Common myeloid progenitor, CD34-positive (primary cell): ENCODE results near the gene SPEG.

Experiments used
- CTCF ChIA-PET: fragments of 350-600 bp; sonication (Branson Sonifier 250); formaldehyde crosslinking; loops from one replicate; lab custom pipeline; 2021; ENCODE audit warnings: antibody characterized with exemption; lab: Charles Lee
- POLR2A ChIA-PET: fragments of 350-600 bp; sonication (Branson Sonifier 250); formaldehyde crosslinking; loops from one replicate; lab custom pipeline; 2021; ENCODE audit warnings: antibody characterized with exemption; lab: Charles Lee
- DNase-seq, 3 donors: peaks; one replicate each; pipeline versions ENCODE4 v3.0.0 to v3.0.0-alpha.2; 2013
- H3K27ac ChIP-seq, 2 experiments: 1 replicate in 1 of 2; 2 replicates in 1 of 2; pipeline ENCODE4 v1.7.0; 2013; ENCODE audit warnings: inconsistent platforms in 2 of 2, low read length in 2 of 2, mild to moderate bottlenecking in 2 of 2, low read depth in 1 of 2, moderate library complexity in 1 of 2; ENCODE audit not compliant: severe bottlenecking in 2 of 2, insufficient read depth in 1 of 2, poor library complexity in 1 of 2
- H3K27me3 ChIP-seq, 5 experiments: replicated peaks in 2 of 5; 1 replicate in 3 of 5; 2 replicates in 2 of 5; pipeline versions ENCODE4 v1.6.1 to v1.7.0; 2013; ENCODE audit warnings: low read length in 4 of 5, mild to moderate bottlenecking in 2 of 5, moderate library complexity in 2 of 5, inconsistent platforms in 1 of 5; ENCODE audit not compliant: insufficient read depth in 5 of 5, control insufficient read depth in 4 of 5
- H3K36me3 ChIP-seq, 4 experiments: 1 replicate in 2 of 4; 2 replicates in 2 of 4; pipeline versions ENCODE4 v1.6.1 to v1.7.0; 2013; ENCODE audit warnings: low read length in 3 of 4, control low read depth in 1 of 4, mild to moderate bottlenecking in 1 of 4; ENCODE audit not compliant: control insufficient read depth in 4 of 4, insufficient read depth in 4 of 4
- H3K4me1 ChIP-seq, 4 experiments: 1 replicate in 3 of 4; 2 replicates in 1 of 4; pipeline versions ENCODE4 v1.6.1 to v1.7.1; 2013; ENCODE audit warnings: low read length in 3 of 4, mild to moderate bottlenecking in 3 of 4, control low read depth in 1 of 4, inconsistent platforms in 1 of 4, moderate library complexity in 1 of 4; ENCODE audit not compliant: control insufficient read depth in 4 of 4, insufficient read depth in 4 of 4; ENCODE audit errors: control extremely low read depth in 1 of 4
- H3K4me3 ChIP-seq, 7 experiments: 1 replicate in 4 of 7; 2 replicates in 3 of 7; pipeline versions ENCODE4 v1.5.1 to v1.7.0; 2013; ENCODE audit warnings: mild to moderate bottlenecking in 7 of 7, low read length in 6 of 7, moderate library complexity in 6 of 7, inconsistent platforms in 2 of 7, low read depth in 2 of 7, control low read depth in 1 of 7; ENCODE audit not compliant: insufficient read depth in 4 of 7, control insufficient read depth in 1 of 7; ENCODE audit errors: extremely low read depth in 1 of 7
- H3K9me3 ChIP-seq, 5 experiments: 1 replicate in 4 of 5; 2 replicates in 1 of 5; pipeline versions ENCODE4 v1.6.1 to v1.7.1; 2013; ENCODE audit warnings: low read length in 4 of 5, mild to moderate bottlenecking in 2 of 5, inconsistent platforms in 1 of 5, low read depth in 1 of 5, moderate library complexity in 1 of 5; ENCODE audit not compliant: control insufficient read depth in 4 of 5, insufficient read depth in 2 of 5; ENCODE audit errors: control extremely low read depth in 1 of 5
- WGBS: methylation state at CpG from one replicate; pipeline ENCODE4 v1.1.5; 2013; ENCODE audit not compliant: insufficient coverage; 5-methylcytosine and 5-hydroxymethylcytosine counted together

The SPEG gene

DNA sequence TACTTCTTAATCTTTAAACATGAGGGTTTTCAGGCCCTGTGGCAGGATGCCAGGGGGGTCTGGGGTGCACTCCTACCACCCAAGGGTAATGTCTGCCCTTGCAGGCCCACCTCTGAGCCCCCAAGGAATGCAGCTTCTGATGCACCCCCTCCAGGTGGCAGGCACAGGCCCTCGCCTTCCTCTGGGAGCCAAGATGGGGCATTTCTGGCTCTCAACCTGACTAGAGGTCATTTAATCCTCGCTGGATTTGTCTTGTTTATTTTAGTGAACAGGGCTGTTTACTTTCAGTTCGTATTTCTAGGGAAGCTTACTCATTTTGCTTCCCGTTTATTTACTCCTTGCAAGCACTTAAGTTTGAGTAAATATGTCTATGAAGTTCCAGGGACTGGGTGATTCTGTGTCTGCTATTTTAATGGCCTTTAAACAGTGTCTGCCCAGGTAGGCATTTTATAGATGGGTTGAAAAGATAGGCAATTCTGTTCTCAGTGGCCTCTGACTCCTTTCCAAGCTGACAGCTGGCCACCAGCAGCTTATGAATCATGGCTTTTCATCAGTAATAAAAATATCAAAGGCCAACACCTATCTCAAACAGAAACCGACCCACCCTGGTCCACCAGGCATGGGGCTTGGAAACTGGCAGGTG is 35.8 kb upstream of the SPEG start:
- no peaks in the 10 kb centered on the region for H3K9me3 ChIP-seq
- 100% methylated on average over 3 of the region's 5 CpGs for WGBS
- H3K27me3 ChIP-seq: peaks cover 0 to 5% (median 0%) of the 10 kb centered on the region in 5 experiments
- ChIA-PET POLR2A (interaction anchor here (0.7 kb wide), 1 partner anchor 331 kb away, joined by 4 read pairs; no protein-coding TSS in a partner anchor), CTCF (interaction anchor here (1.0 to 7.1 kb wide), 4 partner anchors 10 to 131 kb away, joined by 3 to 99 read pairs (median 7); partner anchors contain the start of gene DNPEP)
- H3K4me3 ChIP-seq: no peak overlapping the region
- H3K4me1 ChIP-seq: peaks cover 0 to 7% (median 2%) of the 10 kb centered on the region in 4 experiments
- no peak for DNase-seq
- no peaks in the 10 kb centered on the region for H3K36me3 ChIP-seq
- H3K27ac ChIP-seq: no peak overlapping the region

DNA sequence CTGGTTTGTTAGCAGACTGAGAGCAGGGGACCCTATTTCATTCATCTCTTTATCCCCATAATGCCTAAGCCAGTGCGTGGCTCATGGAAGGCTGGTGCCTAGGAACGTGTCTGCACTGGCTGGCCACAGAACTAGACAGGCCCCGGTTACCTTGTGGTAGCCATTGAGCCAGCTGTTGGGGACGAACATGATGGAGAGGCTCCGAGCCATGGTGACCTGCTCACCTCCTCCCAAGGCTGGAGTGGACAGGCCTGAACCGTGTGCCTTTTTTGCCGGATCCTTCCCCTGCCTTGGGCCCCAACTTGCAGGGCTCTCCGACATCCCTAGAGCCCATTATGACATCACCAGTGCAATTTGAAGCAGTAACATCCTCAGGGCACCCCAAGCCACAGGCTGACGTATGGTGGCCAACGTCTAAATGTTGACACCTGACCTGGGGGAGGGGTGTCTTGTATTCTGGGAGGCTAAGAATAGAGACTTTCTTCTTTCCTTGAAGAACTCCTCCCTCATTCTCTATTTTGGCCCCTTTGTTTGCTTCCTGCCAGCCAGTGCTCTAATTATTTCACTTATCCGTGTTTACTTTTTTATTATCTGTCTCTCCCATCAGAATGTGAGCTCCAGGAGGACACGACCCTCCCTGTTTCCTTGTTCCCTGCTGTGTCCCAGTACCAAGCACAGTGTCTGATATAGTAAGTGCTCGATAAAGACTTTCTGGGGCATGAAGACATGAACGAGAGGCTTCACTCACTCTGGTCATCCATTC is 34.7 kb upstream of the SPEG start:
- Histone ChIP-seq H3K4me3 (no peak overlapping the region), H3K4me1 (peaks cover 0 to 7% (median 2%) of the 10 kb centered on the region in 4 experiments), H3K9me3 (no peaks in the 10 kb centered on the region), H3K36me3 (no peaks in the 10 kb centered on the region), H3K27me3 (peaks cover 0 to 5% (median 0%) of the 10 kb centered on the region in 5 experiments), H3K27ac (no peak overlapping the region)
- no peak for DNase-seq
- 86% methylated on average over 11 of the region's 14 CpGs for WGBS
- ChIA-PET CTCF (interaction anchor here (1.0 to 7.1 kb wide), 4 partner anchors 9 to 130 kb away, joined by 3 to 99 read pairs (median 36); partner anchors contain the start of gene DNPEP), POLR2A (no interaction called here)

- no peaks in the 10 kb centered on the region for H3K9me3 ChIP-seq
- no peaks in the 10 kb centered on the region for H3K36me3 ChIP-seq
- no peak overlapping the region for H3K4me3 ChIP-seq
- 65% methylated on average over 4 of the region's 6 CpGs for WGBS
- ChIA-PET POLR2A (no interaction called here), CTCF (interaction anchor here (1.0 to 7.1 kb wide), 4 partner anchors 10 to 129 kb away, joined by 3 to 99 read pairs (median 36); partner anchors contain the start of gene DNPEP)
- peaks cover 0 to 4% (median 0%) of the 10 kb centered on the region in 5 experiments for H3K27me3 ChIP-seq
- no peak overlapping the region for H3K27ac ChIP-seq
- DNase-seq: no peak
- H3K4me1 ChIP-seq: peaks cover 0 to 7% (median 2%) of the 10 kb centered on the region in 4 experiments
These were observed 34.1 kb upstream of the SPEG start for GRCh38 chr2:219400562-219400961.

GRCh38 chr2:219401606-219402005 is 33.0 kb upstream of the SPEG start:
- Histone ChIP-seq H3K36me3 (no peaks in the 10 kb centered on the region), H3K9me3 (no peaks in the 10 kb centered on the region), H3K4me1 (peaks cover 0 to 7% (median 2%) of the 10 kb centered on the region in 4 experiments), H3K27ac (no peak overlapping the region), H3K27me3 (peaks cover 0 to 4% (median 0%) of the 10 kb centered on the region in 5 experiments), H3K4me3 (no peak overlapping the region)
- DNase-seq: no peak
- WGBS: no CpG with 5 or more reads among the region's 8 CpGs
- ChIA-PET CTCF (interaction anchor here (0.8 to 7.1 kb wide), 12 partner anchors 9 to 240 kb away, joined by 3 to 99 read pairs (median 5); partner anchors contain the start of genes DNPEP and SPEG), POLR2A (interaction anchor here (1.1 kb wide), 1 partner anchor 13 kb away, joined by 3 read pairs; no protein-coding TSS in a partner anchor)

- Histone ChIP-seq H3K27me3 (peaks cover 0 to 7% (median 0%) of the 10 kb centered on the region in 5 experiments), H3K9me3 (no peaks in the 10 kb centered on the region), H3K27ac (no peak overlapping the region), H3K36me3 (no peaks in the 10 kb centered on the region), H3K4me1 (no peaks in the 10 kb centered on the region), H3K4me3 (no peak overlapping the region)
- peak; percentile 69 to 85 (median 80) for DNase-seq
- POLR2A ChIA-PET: interaction anchor here (1.1 kb wide), 1 partner anchor 14 kb away, joined by 3 read pairs; no protein-coding TSS in a partner anchor
- WGBS: 100% methylated on average over 2 of the region's 15 CpGs
- CTCF ChIA-PET: interaction anchor here (0.6 to 7.1 kb wide), 33 partner anchors 8 to 331 kb away, joined by 3 to 99 read pairs (median 5); partner anchors contain the start of genes ASIC4, DNPEP and SPEG
These were observed 31.8 kb upstream of the SPEG start for GRCh38 chr2:219402665-219403515.

- no peak overlapping the region for H3K27ac ChIP-seq
- no peaks in the 10 kb centered on the region for H3K36me3 ChIP-seq
- H3K9me3 ChIP-seq: no peaks in the 10 kb centered on the region
- no peak for DNase-seq
- no peaks in the 10 kb centered on the region for H3K4me1 ChIP-seq
- peaks cover 0 to 10% (median 0%) of the 10 kb centered on the region in 5 experiments for H3K27me3 ChIP-seq
- WGBS: 96% methylated on average over 6 of the region's 9 CpGs
- CTCF ChIA-PET: interaction anchor here (0.6 to 7.1 kb wide), 23 partner anchors 8 to 332 kb away, joined by 3 to 99 read pairs (median 6); partner anchors contain the start of genes ASIC4, DNPEP and SPEG
- no peak overlapping the region for H3K4me3 ChIP-seq
- POLR2A ChIA-PET: no interaction called here
These were observed 30.8 kb upstream of the SPEG start for GRCh38 chr2:219403861-219404260.
